ENCODE data around the gene PAX2. TPM values are rescaled to one million over a fixed set of nuclear protein-coding genes. Genes with fewer than 3 reads are reported as not detected.

The PAX2 gene
- total RNA-seq, 1 experiment from 2014 or later: not detected

GRCh38 chr10:100877461-100877850, 132.1 kb downstream of the PAX2 start:
- Histone ChIP-seq H2AFZ (ENCODE audit: low read length) (no peak overlapping the region), H3K23me2 (ENCODE audit: insufficient read length, low read depth, low read length, poor library complexity, severe bottlenecking) (no peaks in the 10 kb centered on the region), H4K20me1 (ENCODE audit: control insufficient read depth, insufficient read depth, insufficient read length) (no peaks in the 10 kb centered on the region), H3K4me1 (ENCODE audit: insufficient read depth, low read length) (no peaks in the 10 kb centered on the region), H3K27ac (ENCODE audit: insufficient read length, low read depth, low read length) (no peak overlapping the region), H3K14ac (ENCODE audit: insufficient read depth, low read length) (no peak overlapping the region), H3K4me2 (ENCODE audit: insufficient read depth, insufficient read length, low read length) (no peak overlapping the region), H2AK5ac (ENCODE audit: insufficient read length, low read length) (no peak overlapping the region), H3K23ac (ENCODE audit: insufficient read length, low read depth, low read length) (no peak overlapping the region), H4K5ac (ENCODE audit: insufficient read length, low read depth, low read length) (no peak overlapping the region), H2BK5ac (ENCODE audit: insufficient read length, low read length) (no peak overlapping the region), H4K8ac (replicated peaks; ENCODE audit: insufficient read length, low read depth, low read length) (no peak overlapping the region), H2BK20ac (ENCODE audit: low read depth, low read length, poor library complexity, severe bottlenecking) (no peak overlapping the region), H3K79me1 (ENCODE audit: insufficient read depth, low read depth, low read length, poor library complexity, severe bottlenecking) (no peaks in the 10 kb centered on the region), H2BK120ac (ENCODE audit: low read depth, low read length, poor library complexity, severe bottlenecking) (no peak overlapping the region), H3K18ac (ENCODE audit: insufficient read length, low read depth, low read length) (no peak overlapping the region), H3K4ac (ENCODE audit: low read depth, low read length) (no peak overlapping the region), H3K56ac (ENCODE audit: insufficient read length, low read depth, low read length) (no peak overlapping the region), H3K9me3 (ENCODE audit: control insufficient read depth, low read depth, low read length) (no peaks in the 10 kb centered on the region), H3T11ph (ENCODE audit: low read length) (no peak overlapping the region), H3K79me2 (ENCODE audit: insufficient read depth, low read length) (no peaks in the 10 kb centered on the region), H4K91ac (ENCODE audit: insufficient read length, low read depth, low read length) (no peak overlapping the region), H2BK15ac (ENCODE audit: low read depth, low read length) (no peak overlapping the region), H3K9ac (ENCODE audit: extremely low read depth, insufficient read length, low read length) (no peak overlapping the region), H3K27me3 (ENCODE audit: insufficient read depth, low read length) (no peaks in the 10 kb centered on the region; the same call in 1 of the 2 replicates), H2BK12ac (ENCODE audit: insufficient read length, low read depth, low read length) (no peak overlapping the region)
- no peaks in the 10 kb centered on the region; a peak in 1 of 5 replicates for H3K9me3 Mint-ChIP-seq
- H3K4me1 Mint-ChIP-seq: peaks cover 5 to 59% of the 10 kb centered on the region in 2 experiments
- H3K4me3 Mint-ChIP-seq: no peak overlapping the region
- H3K36me3 Mint-ChIP-seq (ENCODE audit: insufficient read depth in 1 of 3, low read depth in 3 of 3): no peaks in the 10 kb centered on the region
- no peak for DNase-seq
- no CpG with 5 or more reads among the region's 11 CpGs for WGBS (ENCODE audit: extremely low coverage, insufficient read length, low lambda C conversion rate)
- no peak overlapping the region for H3K27ac Mint-ChIP-seq
- peaks cover 77% of the 10 kb centered on the region for H3K27me3 Mint-ChIP-seq (ENCODE audit: low read depth)
- TF ChIP-seq CTCF (conservative IDR thresholded peaks at IDR 0.05): no peak
